GM12878 (cell line): ENCODE data around the gene KHNYN. TPM values are rescaled to one million over a fixed set of nuclear protein-coding genes. Genes with fewer than 3 reads are reported as not detected.

Experiments
- ATAC-seq: fragments of 200-7000 bp; cut with Tn5 transposase; 3 replicates; pipeline ENCODE4 v1.9.1; 2020; ENCODE audit warnings: mild to moderate bottlenecking, moderate library complexity
- BruUV-seq: library from RNA; stranded (reverse); fragments of 400-500 nt; replicated peaks from 2 replicates; lab custom pipeline; 2021; lab: Mats Ljungman, UMichigan
- CTCF ChIA-PET: fragments of 300-600 bp; sonication (Branson Sonifier 250); formaldehyde crosslinking; extraction: SDS; loops from one replicate; lab custom pipeline; 2021; ENCODE audit warnings: inconsistent platforms; lab: Yijun Ruan, JAX
- POLR2A ChIA-PET: fragments of 350-600 bp; formaldehyde crosslinking; extraction: SDS; loops from one replicate; lab custom pipeline; 2021; ENCODE audit warnings: inconsistent platforms; lab: Charles Lee
- RAD21 ChIA-PET: fragments of 300-600 bp; sonication (Branson Sonifier 250); formaldehyde crosslinking; loops from one replicate; lab custom pipeline; 2023; ENCODE audit warnings: antibody characterized with exemption; ENCODE audit not compliant: unreplicated experiment; lab: Charles Lee
- SMC1A ChIA-PET: fragments of 300-600 bp; sonication (Branson Sonifier 250); formaldehyde crosslinking; loops from one replicate; lab custom pipeline; 2023; ENCODE audit not compliant: unreplicated experiment, uncharacterized antibody; lab: Charles Lee
- DNase-seq: peaks from one replicate; pipeline ENCODE4 v3.0.0-alpha.2; 2011; ENCODE audit warnings: low read depth, low spot score
- FAIRE-seq: peaks from 3 replicates; lab custom pipeline; 2011; peaks lifted over from hg19 to GRCh38; lab: Jason Lieb, UNC
- H2AFZ ChIP-seq: 2 replicates; pipeline ENCODE4 v1.6.0; 2011; ENCODE audit warnings: low read depth, low read length, control low read depth; ENCODE audit not compliant: control insufficient read depth
- H3K27ac ChIP-seq: 2 replicates; pipeline ENCODE4 v1.5.1; 2011; ENCODE audit warnings: control low read depth; ENCODE audit not compliant: control insufficient read depth, insufficient read depth
- H3K27me3 ChIP-seq, 2 experiments: replicated peaks in 1 of 2; 2 replicates each; pipeline versions ENCODE4 v1.6.0 to v1.6.1; 2011; ENCODE audit warnings: low read length in 1 of 2; ENCODE audit not compliant: control insufficient read depth in 2 of 2, insufficient read depth in 2 of 2
- H3K36me3 ChIP-seq, 2 experiments: 2 replicates each; pipeline ENCODE4 v1.5.1; 2011; ENCODE audit warnings: low read length in 1 of 2; ENCODE audit not compliant: control insufficient read depth in 2 of 2, insufficient read depth in 2 of 2
- H3K4me1 ChIP-seq: 2 replicates; pipeline ENCODE4 v1.6.1; 2011; ENCODE audit warnings: mild to moderate bottlenecking, low read length, moderate library complexity, mixed read lengths; ENCODE audit not compliant: control insufficient read depth, insufficient read depth
- H3K4me2 ChIP-seq: 2 replicates; pipeline ENCODE4 v1.6.0; 2011; ENCODE audit warnings: control low read depth; ENCODE audit not compliant: control insufficient read depth, insufficient read depth
- H3K4me3 ChIP-seq: fragments of 200-600 bp; sonication (generic); 2 replicates; pipeline ENCODE4 v1.5.1; 2016
- H3K79me2 ChIP-seq: 2 replicates; pipeline ENCODE4 v1.6.0; 2011; ENCODE audit warnings: low read length; ENCODE audit not compliant: control insufficient read depth, insufficient read depth
- H3K9ac ChIP-seq: 2 replicates; pipeline ENCODE4 v1.8.0; 2011; ENCODE audit warnings: low read length, control low read depth, mixed read lengths; ENCODE audit not compliant: control insufficient read depth, insufficient read depth
- H3K9me3 ChIP-seq: replicated peaks from 3 replicates; pipeline ENCODE4 v1.5.1; 2011; ENCODE audit warnings: mild to moderate bottlenecking, low read length; ENCODE audit not compliant: control insufficient read depth, insufficient read depth
- H4K20me1 ChIP-seq: 2 replicates; pipeline ENCODE4 v1.6.0; 2011; ENCODE audit not compliant: control insufficient read depth, insufficient read depth
- E2F8 ChIP-seq: fragments of 450-650 bp; IDR thresholded peaks from 2 replicates; pipeline ENCODE4 v1.6.1; 2018; ENCODE audit warnings: mild to moderate bottlenecking, low read depth, moderate library complexity; ENCODE audit not compliant: partially characterized antibody
- E4F1 ChIP-seq: fragments of 450-650 bp; IDR thresholded peaks from 2 replicates; pipeline ENCODE4 v1.6.1; 2018; ENCODE audit warnings: borderline replicate concordance, mild to moderate bottlenecking; ENCODE audit not compliant: partially characterized antibody
- HDGF ChIP-seq: fragments of 450-650 bp; IDR thresholded peaks from 2 replicates; pipeline ENCODE4 v1.6.1; 2016; ENCODE audit warnings: antibody characterized with exemption
- JUND ChIP-seq: IDR thresholded peaks from 2 replicates; pipeline ENCODE4 v1.6.1; 2012; ENCODE audit warnings: low read depth, mild to moderate bottlenecking, low read length, improper control_type of control experiment, moderate library complexity
- POLR2A ChIP-seq: IDR thresholded peaks from 2 replicates; pipeline ENCODE4 v1.6.1; 2011; ENCODE audit warnings: low read depth, mild to moderate bottlenecking, low read length
- SREBF2 ChIP-seq: IDR thresholded peaks from 2 replicates; pipeline ENCODE4 v1.6.1; 2012; ENCODE audit warnings: mild to moderate bottlenecking, low read length
- ZNF24 ChIP-seq: fragments of 450-650 bp; IDR thresholded peaks from 2 replicates; pipeline ENCODE4 v1.6.1; 2017; ENCODE audit warnings: antibody characterized with exemption, mild to moderate bottlenecking
- ZNF274 ChIP-seq: IDR thresholded peaks from one replicate; pipeline ENCODE4 v1.8.0; 2011; ENCODE audit not compliant: insufficient read length, insufficient read depth
- ZNF592 ChIP-seq: fragments of 450-650 bp; IDR thresholded peaks from 2 replicates; pipeline ENCODE4 v1.6.1; 2017; ENCODE audit warnings: mild to moderate bottlenecking, moderate library complexity
- ZNF687 ChIP-seq: fragments of 450-650 bp; IDR thresholded peaks from 2 replicates; pipeline ENCODE4 v1.6.1; 2017; ENCODE audit warnings: mild to moderate bottlenecking, moderate library complexity
- WGBS: methylation state at CpG from one replicate; pipeline ENCODE4 v1.1.6; 2016; ENCODE audit warnings: low lambda C conversion rate; ENCODE audit not compliant: insufficient replicate concordance, insufficient coverage; ENCODE audit errors: missing lambda C conversion rate; 5-methylcytosine and 5-hydroxymethylcytosine counted together
- in situ Hi-C: fragments of 300-500 bp; cut with MboI; formaldehyde crosslinking; loops from 9 replicates; pipeline ENCODE4 v1.14.3; 2018; ENCODE audit warnings: mixed read lengths
- intact Hi-C: fragments of 100-400 bp; cut with micrococcal nuclease; formaldehyde crosslinking; loops from one replicate; pipeline ENCODE4 v1.14.2; 2022; ENCODE audit not compliant: unreplicated experiment
- polyA plus RNA-seq, 11 experiments: library from polyadenylated mRNA; depleted of rRNA in 4 of 11; unstranded in 6 of 11; stranded (reverse) in 5 of 11; fragments of >200 nt; fragmentation: Nextera tagmentation in 4 of 11; fragmentation: Illumina TruSeq in 1 of 11; extraction: Ambion mirVana in 4 of 11; extraction: Trizol in 1 of 11; gene quantifications; 1 replicate in 1 of 11; 2 replicates in 10 of 11; pipeline versions ENCODE4 v1.2.1 to v1.2.3, GENCODE V29; 2011 to 2016; ENCODE audit warnings: inconsistent platforms in 2 of 11, missing spikeins in 2 of 11, low read depth in 1 of 11
- total RNA-seq, 4 experiments: library from RNA; depleted of rRNA in 3 of 4; stranded (reverse); fragments of >200 nt in 3 of 4; fragmentation: Illumina TruSeq in 1 of 4; extraction: Trizol in 1 of 4; gene quantifications; 2 replicates each; pipeline versions ENCODE4 v1.2.1 to v1.2.3, GENCODE V29; 2013 to 2021

KHNYN gene
- total and polyA plus RNA-seq, 10 of the 15 experiments (the other 5 are each of a cell fraction or from before 2014, with no cell fraction given): 1.4 to 34.7 (median 21.5) TPM

GRCh38 chr14:24459331-24459730, 29.6 kb downstream of the KHNYN start:
- no peak for DNase-seq
- Histone ChIP-seq H3K27ac (no peak overlapping the region), H3K4me1 (peaks cover 7% of the 10 kb centered on the region), H3K9ac (no peak overlapping the region), H4K20me1 (no peaks in the 10 kb centered on the region), H3K27me3 (no peaks in the 10 kb centered on the region), H3K36me3 (no peaks in the 10 kb centered on the region), H3K79me2 (no peaks in the 10 kb centered on the region), H2AFZ (no peak overlapping the region), H3K4me2 (no peak overlapping the region), H3K4me3 (no peak overlapping the region), H3K9me3 (no peaks in the 10 kb centered on the region; the same call in 2 of the 3 replicates)
- in situ Hi-C loops: no loop called here
- POLR2A ChIA-PET: no interaction called here
- RAD21 ChIA-PET: no interaction called here
- TF ChIP-seq ZNF274 (no peak), HDGF (no peak), ZNF592 (no peak), E2F8 (no peak), SREBF2 (no peak), JUND (no peak), ZNF687 (no peak), ZNF24 (no peak), POLR2A (no peak), E4F1 (no peak)
- intact Hi-C loops: no loop called here
- FAIRE-seq: no peak
- no TSS peak for BruUV-seq
- SMC1A ChIA-PET: interaction anchor here (0.6 kb wide), 1 partner anchor 251 kb away, joined by 3 read pairs; no protein-coding TSS in a partner anchor
- ATAC-seq: no peak
- CTCF ChIA-PET: interaction anchor here (1.5 kb wide), 1 partner anchor 23 kb away, joined by 5 read pairs; no protein-coding TSS in a partner anchor
- 84% methylated on average over 3 of the region's 3 CpGs for WGBS
